ENCODE measurements around the gene RASAL3. TPM values are rescaled to one million over a fixed set of nuclear protein-coding genes. Genes with fewer than 3 reads are reported as not detected.
"Not testable (repeated sequence)": the region's sequence is repeated elsewhere in the genome, so short reads cannot be mapped to it uniquely, and the experiment has no call there.

The RASAL3 gene
- total RNA-seq: 0.17 and 2.9 TPM in 2 replicates

- no peak for DNase-seq (ENCODE audit: low read depth)
Observed at GRCh38 chr19:15464394-15465385, at the start of gene RASAL3. RASAL3 (minus strand) TSS chr19:15464544; CDS start chr19:15464358, 186 bp downstream.

- DNase-seq (ENCODE audit: low read depth): no peak
Observed at GRCh38 chr19:15511671-15512424, 47.5 kb upstream of the RASAL3 start.

- no peak for DNase-seq (ENCODE audit: low read depth)
Observed at GRCh38 chr19:15508035-15508710, 43.8 kb upstream of the RASAL3 start, which contains the start of gene CYP4F22. CYP4F22 (plus strand) TSS chr19:15508525; CDS start chr19:15525337, 16,812 bp downstream.

GRCh38 chr19:15507068-15508034, 43.0 kb upstream of the RASAL3 start:
- DNase-seq (ENCODE audit: low read depth): no peak

GRCh38 chr19:15506074-15506571, 41.8 kb upstream of the RASAL3 start:
- DNase-seq (ENCODE audit: low read depth): no peak

- no peak for DNase-seq (ENCODE audit: low read depth)
Observed at GRCh38 chr19:15502264-15502663, 37.9 kb upstream of the RASAL3 start.

- no peak for DNase-seq (ENCODE audit: low read depth)
Observed at GRCh38 chr19:15501596-15501995, 37.3 kb upstream of the RASAL3 start.

- DNase-seq (ENCODE audit: low read depth): no peak
Observed at GRCh38 chr19:15498910-15499309, 34.6 kb upstream of the RASAL3 start.

GRCh38 chr19:15498156-15498858, 34.0 kb upstream of the RASAL3 start:
- no peak for DNase-seq (ENCODE audit: low read depth)

GRCh38 chr19:15495151-15495550, 30.8 kb upstream of the RASAL3 start:
- no peak for DNase-seq (ENCODE audit: low read depth)

GRCh38 chr19:15488489-15489226, 24.3 kb upstream of the RASAL3 start:
- no peak for DNase-seq (ENCODE audit: low read depth)

GRCh38 chr19:15487038-15487437, 22.7 kb upstream of the RASAL3 start:
- no peak for DNase-seq (ENCODE audit: low read depth)

- DNase-seq (ENCODE audit: low read depth): not testable (repeated sequence)
Observed at GRCh38 chr19:15485768-15486167, 21.4 kb upstream of the RASAL3 start.

- not testable (repeated sequence) for DNase-seq (ENCODE audit: low read depth)
Observed at GRCh38 chr19:15480996-15481395, 16.7 kb upstream of the RASAL3 start.

- no peak for DNase-seq (ENCODE audit: low read depth)
Observed at GRCh38 chr19:15479391-15480345, 15.3 kb upstream of the RASAL3 start, which contains the start of gene PGLYRP2. PGLYRP2 (minus strand) TSS chr19:15479501; CDS start chr19:15479371, 130 bp downstream.

GRCh38 chr19:15476325-15476724, 12.0 kb upstream of the RASAL3 start:
- DNase-seq (ENCODE audit: low read depth): no peak

- DNase-seq (ENCODE audit: low read depth): no peak
Observed at GRCh38 chr19:15475611-15476010, 11.3 kb upstream of the RASAL3 start.

GRCh38 chr19:15475169-15475568, 10.8 kb upstream of the RASAL3 start:
- no peak for DNase-seq (ENCODE audit: low read depth)

Data from renal cortical epithelial cell (primary cell).